Measurements from ENCODE around the gene NFAT5.
"Not testable (repeated sequence)": the region's sequence is repeated elsewhere in the genome, so short reads cannot be mapped to it uniquely, and the experiment has no call there.

Gene NFAT5, protein sequence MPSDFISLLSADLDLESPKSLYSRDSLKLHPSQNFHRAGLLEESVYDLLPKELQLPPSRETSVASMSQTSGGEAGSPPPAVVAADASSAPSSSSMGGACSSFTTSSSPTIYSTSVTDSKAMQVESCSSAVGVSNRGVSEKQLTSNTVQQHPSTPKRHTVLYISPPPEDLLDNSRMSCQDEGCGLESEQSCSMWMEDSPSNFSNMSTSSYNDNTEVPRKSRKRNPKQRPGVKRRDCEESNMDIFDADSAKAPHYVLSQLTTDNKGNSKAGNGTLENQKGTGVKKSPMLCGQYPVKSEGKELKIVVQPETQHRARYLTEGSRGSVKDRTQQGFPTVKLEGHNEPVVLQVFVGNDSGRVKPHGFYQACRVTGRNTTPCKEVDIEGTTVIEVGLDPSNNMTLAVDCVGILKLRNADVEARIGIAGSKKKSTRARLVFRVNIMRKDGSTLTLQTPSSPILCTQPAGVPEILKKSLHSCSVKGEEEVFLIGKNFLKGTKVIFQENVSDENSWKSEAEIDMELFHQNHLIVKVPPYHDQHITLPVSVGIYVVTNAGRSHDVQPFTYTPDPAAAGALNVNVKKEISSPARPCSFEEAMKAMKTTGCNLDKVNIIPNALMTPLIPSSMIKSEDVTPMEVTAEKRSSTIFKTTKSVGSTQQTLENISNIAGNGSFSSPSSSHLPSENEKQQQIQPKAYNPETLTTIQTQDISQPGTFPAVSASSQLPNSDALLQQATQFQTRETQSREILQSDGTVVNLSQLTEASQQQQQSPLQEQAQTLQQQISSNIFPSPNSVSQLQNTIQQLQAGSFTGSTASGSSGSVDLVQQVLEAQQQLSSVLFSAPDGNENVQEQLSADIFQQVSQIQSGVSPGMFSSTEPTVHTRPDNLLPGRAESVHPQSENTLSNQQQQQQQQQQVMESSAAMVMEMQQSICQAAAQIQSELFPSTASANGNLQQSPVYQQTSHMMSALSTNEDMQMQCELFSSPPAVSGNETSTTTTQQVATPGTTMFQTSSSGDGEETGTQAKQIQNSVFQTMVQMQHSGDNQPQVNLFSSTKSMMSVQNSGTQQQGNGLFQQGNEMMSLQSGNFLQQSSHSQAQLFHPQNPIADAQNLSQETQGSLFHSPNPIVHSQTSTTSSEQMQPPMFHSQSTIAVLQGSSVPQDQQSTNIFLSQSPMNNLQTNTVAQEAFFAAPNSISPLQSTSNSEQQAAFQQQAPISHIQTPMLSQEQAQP (N-terminal part only)

DNA sequence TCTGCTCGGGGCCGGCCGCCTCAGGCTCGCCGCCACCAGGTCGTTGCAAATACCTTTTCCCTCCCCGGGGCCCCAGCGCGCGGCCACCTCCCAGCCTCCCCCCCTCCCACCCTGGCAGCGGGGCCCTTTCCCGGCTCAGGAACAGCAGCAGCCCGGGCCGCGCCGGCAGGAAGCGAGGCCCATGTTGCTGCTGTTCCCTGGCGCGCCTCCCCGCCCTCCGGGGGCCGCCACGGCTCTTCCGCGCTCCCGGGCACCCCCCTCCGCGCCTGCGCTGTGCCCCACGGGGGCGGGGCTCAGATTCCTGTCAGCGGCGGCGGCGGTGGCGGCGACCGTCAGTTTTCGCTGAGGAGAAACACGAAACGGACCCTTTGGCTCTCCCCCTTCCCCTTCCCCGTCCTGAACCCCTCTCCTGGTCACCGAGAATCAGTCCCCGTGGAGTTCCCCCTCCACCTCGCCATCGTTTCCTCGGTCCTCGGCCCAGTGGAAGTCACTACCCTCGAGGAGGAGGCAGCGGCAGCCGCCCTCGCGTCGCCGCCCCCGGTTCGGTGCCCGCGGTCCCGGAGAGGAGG is at the start of gene NFAT5:
Gene NFAT5 (plus strand): TSS at position 296 of the 569 bp plus-strand sequence. CDS start 336 bp downstream, outside the sequence.
- DNase-seq: peak; percentile 87

DNA sequence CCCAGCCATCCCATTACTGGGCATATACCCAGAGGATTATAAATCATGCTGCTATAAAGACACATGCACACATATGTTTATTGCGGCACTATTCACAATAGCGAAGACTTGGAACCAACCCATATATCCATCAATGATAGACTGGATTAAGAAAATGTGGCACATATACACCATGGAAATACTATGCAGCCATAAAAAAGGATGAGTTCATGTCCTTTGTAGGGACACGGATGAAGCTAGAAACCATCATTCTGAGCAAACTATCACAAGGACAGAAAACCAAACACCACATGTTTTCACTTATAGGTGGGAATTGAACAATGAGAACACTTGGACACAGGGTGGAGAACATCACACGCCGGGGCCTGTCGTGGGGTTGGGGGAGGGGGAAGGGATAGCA is 47.9 kb upstream of the NFAT5 start:
- DNase-seq: not testable (repeated sequence)

DNA sequence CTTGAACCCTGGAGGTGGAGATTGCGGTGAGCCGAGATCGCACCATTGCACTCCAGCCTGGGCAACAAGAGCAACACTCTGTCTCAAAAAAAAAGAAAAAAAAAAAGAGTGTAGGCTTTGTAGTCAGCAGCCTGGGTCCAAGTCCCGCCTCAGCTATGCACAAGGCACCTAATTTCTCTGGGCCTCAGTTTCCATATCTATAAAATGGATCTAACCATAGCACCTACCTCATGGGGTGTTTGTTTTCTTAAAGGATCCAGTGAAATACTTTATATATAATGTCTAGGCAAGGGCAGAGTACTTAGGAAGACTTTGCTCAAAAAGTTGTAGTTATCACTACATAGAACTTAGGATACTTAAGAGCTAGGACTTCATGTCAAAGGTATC is 45.4 kb upstream of the NFAT5 start:
- no peak for DNase-seq

DNA sequence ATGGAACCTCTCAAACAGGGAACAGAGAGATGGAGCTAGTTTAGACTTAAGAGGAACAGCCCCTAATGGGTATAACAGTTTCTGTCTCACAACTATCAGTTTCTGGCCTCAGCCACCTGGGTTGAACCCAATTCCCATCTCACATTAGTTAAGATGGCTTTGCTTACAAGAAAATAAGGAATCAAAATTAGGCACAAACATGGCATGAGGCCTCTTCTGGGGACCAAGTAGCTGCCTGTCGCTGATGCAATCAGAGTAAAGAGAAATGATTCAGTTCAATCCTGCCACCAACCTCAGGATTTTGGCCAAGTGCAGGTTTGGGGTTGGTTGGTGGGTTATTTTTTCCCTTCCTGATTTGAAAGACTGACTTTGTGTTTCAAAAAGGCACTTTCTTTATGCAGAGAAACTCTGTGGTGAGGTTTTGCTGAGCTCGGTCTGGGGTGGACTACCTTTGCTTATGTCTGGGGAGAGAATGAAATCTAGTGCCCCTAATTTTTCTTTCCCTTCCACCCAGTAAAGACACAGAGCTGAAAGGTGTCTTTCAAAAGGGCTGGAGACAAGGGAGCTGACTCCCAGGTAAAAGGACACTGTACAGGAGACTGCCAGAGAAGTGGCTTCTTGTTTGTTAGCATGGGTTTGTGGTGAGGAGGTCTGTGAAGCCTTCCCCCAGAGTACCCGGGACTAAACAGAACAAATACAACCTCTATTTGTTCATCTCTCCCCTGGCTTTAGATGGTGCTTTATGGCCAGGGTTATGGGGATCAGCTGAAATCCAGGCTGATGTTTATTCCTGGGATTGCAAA is 44.8 kb upstream of the NFAT5 start:
- no peak for DNase-seq

DNA sequence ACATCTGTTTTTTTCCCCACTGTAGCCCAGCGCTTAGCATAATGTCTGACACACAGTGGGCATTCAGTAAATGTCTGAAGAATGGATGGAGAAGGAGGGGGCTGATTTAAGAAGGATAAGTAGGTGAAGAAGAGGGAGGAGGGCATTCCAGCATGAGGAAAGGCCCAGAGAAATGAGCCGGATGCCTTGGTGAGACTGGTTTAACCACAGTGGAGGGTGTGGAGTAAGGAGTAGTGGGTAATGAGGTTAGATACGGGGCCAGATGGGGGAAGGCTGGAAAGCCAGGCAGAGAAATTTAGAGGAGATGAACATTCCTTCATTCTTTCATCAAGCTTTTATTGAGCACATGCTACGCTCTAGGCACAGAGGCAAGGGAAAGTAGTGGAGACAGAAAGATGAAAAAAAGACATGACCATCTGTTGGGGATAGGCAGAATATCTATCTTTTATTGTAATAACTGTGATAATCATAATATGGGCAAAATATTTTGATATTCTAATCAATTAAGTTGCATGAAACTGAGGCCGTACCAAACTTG is 43.7 kb upstream of the NFAT5 start:
- no peak for DNase-seq

DNA sequence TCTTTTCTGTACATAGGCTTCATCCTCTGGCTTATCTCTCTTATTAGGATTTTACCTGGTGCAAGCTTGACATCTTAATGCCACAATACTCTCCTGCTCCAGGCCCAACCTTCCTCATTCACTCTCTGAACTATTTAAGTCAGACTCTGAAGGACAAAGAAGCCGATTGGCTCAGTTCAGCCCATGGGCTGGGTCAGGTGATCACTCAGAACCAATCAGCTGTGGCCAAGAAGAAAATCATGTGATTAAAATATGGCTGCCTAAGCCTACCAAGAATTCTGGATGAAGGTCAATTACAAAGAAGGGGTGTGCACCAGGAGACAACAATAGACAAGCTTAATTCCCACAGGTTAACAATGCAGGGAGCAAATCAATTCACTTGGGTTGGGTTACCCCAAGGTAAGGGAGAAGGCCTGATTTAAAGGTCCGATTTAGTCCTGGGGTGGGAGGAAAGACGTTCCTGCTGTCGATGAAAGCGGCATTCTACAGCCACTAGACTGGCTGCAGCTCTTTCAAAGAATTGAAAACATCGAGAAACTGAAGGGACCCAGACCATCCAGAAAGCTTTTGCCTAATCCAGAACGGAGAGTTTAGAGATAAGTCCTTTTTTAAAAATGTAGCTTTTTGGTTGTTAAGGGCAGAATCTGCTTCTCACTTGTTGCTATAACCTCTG is 42.9 kb upstream of the NFAT5 start:
- no peak for DNase-seq

DNA sequence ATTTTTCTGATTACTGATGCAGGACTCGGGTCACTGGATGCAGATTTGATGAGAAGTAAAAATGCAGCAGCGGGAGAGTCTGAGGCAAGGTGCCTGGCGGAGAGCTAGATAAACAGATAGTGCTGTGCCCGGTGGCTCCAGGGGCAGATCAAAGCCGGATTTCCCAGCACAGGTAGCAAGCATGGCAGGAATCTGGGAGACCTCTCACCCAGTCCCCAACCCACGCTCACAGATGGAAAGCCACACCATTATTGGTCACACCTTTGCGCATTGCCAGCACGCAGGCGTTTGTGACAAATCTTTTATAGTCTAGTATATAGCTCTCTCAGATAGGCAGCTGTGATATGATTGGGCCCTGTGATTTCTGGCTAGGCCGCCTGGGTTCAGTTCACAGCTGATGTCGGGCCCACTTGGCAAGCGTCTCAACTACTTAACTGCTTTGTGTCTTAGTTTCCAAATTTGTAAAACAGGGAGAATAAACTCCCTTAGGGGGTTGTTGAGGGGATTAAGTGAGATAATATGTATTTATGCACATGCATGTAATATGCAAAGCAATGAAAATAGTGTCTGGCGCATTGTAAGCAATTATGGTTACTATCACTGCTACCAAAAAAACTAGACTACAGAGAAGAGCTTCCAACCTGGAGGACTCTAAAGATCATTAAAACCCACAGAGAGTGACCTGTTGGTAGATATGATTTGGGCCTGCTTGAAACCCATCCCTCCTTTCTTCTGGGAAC is 42.0 kb upstream of the NFAT5 start:
- DNase-seq: no peak

DNA sequence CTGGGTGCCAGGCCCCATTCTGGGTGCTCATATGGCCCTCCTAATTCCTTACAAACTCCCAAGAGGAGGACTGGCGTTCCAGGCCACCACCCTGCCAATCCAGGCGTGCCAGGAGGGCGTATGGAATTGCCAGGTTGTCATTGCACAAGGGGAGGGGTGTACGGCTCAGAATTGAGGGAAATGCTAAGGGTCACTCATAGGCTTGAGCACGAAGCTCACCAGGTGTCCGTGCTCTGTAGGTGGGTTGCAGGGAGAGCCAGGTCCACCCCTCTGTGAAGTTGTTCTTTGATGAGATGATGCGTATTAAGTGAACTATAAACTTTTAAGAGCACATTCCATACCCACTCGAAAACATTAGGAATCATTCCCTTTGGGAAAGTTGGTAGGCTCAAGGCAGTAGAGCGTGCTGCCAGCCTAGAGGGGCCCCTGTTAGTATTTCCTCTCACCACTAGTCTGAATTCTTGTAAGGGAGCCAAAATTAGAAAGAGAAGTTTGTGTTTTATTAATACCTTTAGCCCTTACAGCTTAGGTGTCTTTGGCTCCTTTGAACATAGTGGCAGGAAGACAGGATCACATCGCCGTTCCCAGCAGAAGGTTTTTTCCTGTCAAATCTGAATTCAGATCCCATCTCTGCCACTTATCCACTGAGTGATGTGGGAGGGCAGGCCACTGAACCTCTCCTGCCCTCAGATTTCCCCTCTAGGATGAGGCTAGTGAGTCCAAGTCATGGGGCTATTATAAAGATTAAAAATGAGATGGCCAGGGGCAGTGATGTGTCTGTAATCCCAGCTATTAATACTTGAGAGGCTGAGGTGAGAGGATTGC is 38.7 kb upstream of the NFAT5 start:
- no peak for DNase-seq

DNA sequence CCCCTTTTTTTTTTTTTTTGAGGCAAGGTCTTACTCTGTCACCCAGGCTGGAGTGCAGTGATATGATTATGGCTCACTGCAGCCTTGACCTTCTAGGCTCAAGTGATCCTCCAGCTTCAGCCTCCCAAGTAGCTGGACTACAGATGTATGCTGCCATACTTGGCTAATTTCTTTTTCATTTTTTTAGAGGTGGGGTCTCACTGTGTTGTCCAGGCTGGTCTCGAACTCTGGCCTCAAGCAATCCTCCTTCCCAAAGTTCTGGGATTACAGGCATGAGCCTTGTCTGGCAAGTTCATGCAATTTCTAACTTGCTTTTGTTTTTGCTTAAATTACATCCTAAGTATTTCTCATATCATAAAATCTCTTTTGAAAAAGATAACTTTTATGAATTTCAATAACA is 33.8 kb upstream of the NFAT5 start:
- no peak for DNase-seq

DNA sequence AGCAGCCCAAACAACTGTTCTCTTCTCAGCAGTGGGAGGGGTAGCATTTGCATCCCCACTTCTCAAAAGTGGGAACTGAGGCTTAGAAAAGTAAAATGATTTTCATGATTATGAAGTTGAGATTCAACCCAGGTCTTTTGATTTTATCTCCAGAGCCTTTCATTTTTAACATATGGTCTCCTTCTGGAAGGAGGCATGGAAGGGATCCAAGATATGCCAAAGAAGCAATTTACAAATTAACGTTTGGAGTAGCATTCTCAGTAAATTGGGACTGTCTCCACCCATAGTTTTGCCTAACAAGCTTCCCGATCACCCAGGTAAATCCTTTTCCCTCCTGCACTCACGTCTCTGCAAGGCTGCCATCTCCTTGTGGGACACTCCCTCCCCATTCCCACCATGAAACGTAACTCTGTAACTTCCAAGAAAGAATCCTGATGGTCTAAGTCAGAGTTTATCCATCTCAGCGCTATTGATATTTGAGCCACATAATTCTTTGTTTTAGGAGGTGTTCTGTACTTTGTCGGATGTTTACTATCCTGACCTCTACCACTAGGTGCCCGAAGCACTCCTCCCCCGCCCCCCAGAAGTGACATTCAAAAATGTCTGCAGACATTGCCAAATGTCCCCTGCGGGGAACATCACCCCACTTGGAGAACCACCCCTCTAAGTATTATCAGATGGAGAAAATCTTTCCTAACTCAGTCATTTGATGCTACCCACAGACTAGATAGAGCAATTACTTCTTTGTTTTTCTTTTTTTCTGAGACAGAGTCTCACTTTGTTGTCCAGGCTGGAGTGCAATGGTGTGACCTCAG is 32.9 kb upstream of the NFAT5 start:
- no peak for DNase-seq

DNA sequence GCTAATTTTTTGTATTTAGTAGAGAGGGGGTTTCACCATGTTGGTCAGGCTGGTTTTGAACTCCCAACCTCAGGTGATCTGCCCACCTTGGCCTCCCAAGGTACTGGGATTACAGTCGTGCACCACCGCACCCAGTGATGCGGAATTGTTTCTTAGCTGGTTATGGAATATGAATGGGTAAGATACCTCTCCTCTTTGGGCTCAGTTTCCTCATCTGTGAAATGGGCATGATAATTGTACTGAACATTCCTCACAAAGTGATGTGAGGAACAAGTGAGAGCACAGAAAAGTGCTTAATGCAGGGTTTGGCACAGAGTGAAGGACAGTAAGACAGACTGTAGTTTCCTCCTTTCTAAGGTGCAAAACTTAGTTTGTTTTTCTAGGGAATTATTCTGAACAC is 31.0 kb upstream of the NFAT5 start:
- no peak for DNase-seq

DNA sequence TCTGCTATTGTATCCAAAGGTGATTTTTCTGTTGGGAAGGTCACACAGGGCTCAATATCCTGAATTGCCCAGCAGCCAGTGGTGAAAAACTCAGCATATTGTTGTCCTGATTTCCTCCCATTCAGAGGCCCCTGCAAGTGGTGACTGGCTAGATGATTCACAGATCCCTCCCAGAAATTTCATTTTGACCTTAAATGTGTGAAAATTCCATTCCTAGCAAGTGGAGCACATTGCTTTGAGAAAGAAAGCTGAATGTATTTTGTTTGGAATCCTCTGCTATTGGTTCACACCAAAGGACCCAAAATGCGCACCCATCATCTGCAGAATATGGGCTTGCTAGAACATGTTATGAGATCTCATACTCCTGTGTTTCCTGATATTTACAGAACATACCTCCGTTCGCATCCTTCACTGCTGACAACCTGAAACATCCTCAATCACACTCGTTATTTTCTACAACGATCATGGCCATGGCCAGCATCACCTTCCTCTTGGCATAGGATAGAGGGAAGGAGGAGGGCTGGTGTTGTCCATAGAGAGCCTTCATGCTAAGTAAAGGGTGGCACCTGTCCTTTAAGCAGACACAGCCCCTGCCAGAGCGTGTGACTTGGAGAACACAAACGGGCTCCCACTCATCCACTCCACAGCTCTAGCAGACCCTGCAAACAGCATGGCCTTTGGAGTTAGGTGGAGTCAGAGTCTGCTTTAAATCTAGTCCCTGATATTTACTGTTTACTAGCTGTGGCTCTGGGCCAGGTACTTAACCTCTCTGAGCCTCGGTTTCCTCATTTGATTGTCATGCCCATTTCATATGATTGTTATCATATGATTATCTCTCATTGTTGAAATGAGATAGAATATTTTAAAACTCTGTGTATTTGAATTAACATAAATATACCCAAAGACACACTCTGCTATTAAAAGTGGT is 30.4 kb upstream of the NFAT5 start:
- no peak for DNase-seq

DNA sequence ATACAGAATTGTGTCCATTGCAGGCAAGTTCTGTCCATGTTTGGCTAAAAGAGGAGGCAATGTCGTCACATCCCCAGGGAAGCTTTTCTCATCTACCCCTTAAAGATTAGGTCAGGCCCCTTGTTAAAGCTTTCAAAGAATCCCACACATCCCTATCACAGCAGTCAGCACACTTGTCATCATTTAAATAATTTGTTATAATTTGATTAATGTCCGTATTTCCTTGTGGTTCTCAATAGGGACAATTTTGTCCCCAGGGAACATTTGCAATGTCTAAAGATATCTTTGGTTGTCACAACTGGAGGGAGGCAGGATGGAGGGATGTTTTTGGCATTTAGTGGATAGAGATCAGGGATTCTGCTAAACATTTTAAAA is 28.1 kb upstream of the NFAT5 start:
- DNase-seq: no peak

DNA sequence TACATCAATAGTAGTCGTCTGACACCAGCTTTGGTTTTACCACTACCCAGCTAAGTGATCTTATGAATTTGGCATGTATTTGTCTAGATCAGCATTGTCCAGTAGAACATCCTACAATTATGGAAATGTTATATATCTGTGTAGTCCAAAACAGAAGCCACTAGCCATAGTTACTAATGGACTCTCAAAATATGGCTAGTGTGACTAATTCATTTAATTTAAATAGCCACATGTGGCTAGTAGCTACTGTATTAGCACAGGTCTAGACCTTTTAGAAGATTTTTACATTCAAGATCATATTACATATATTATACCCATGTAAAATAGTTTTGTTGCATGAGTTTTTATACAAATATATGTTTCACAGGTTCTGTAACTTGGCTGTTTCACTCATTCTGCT is 27.0 kb upstream of the NFAT5 start:
- DNase-seq: no peak

DNA sequence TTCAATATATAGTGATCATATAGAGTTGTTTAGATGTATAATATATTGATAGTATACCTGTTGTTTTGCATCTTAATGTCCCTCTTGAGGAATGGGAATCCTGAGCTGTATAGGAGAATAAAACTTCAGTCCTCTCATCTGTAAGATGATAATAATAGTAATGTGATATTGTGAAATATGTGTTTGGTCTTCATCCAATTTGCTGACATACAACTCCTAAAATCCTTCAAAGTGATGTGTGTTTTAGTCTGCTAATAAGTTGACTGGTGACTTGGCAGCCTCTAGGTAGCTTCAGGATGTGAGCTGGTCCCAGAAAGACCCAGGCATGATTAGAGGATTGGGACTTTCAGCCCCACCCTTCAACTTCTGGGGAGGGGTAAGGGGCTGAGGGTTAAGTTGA is 22.8 kb upstream of the NFAT5 start:
- no peak for DNase-seq

DNA sequence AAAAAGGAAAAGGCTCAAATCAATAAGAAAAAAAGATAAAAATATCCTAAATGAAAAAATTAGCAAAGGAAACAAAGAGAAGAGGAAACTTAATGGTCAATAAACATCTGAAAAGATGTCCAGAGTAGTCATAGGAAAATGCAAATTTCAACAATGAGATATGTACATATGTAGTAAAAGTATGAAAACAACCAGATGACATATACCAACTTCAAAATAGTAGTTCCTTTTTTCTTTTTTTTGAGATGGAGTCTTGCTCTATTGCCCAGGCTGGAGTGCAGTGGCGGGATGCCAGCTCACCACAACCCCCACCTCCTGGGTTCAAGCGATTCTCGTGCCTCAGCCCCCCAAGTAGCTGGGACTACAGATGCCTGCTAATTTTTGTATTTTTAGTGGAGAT is 21.7 kb upstream of the NFAT5 start:
- no peak for DNase-seq

DNA sequence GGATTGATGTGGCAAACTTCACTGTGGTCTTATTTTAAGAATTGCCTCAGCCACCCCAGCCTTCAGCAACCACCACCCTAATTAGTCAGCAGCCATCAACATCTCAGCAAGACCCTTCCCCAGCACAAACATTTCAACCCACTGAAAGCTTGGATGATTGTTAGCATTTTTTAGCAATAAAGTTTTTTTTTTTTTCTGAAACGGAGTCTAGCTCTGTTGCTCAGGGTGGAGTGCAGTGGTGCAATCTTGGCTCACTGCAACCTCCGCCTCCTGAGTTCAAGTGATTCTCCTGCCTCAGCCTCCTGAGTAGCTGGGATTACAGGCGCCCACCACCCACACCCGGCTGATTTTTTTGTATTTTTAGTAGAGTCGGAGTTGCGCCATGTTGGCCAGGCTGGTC is 19.1 kb upstream of the NFAT5 start:
- DNase-seq: not testable (repeated sequence)

DNA sequence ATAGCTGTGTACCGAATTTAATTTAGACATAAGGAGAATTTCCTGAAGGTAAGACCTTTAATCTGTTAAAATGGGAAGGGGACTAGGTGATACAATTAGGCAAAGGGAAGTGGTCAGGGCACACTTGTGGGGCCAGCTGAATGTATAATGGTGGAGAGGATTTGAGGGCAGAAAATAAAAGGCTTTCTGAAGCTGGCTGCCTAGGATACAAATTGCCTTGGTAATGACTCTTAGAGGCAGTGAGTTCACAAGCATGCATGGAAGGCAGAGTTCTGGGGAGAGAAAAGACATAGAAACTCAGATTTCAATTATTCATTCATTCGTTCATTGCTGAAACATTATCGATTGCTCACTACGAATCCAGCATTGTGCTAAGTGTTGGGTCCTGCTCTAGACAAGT is 12.4 kb upstream of the NFAT5 start:
- DNase-seq: no peak

Data from stimulated activated CD4-positive, alpha-beta T cell treated with anti-CD3 and anti-CD28 coated beads, Interleukin-12 subunit alpha, Interleukin-12 subunit beta, amount 100 ng/mL, for 4 hours (primary cell).